Uterus (tissue), 4 donors: ENCODE measurements around the gene HCFC1. TPM values are rescaled to one million over a fixed set of nuclear protein-coding genes. Genes with fewer than 3 reads are reported as not detected.

Experiments
- DNase-seq, 2 donors: peaks; one replicate each; pipeline ENCODE4 v3.0.0-alpha.2; 2019 to 2020
- H3K27ac ChIP-seq, 2 donors: fragments of 200-600 bp; sonication (generic); 1 replicate in 1 of 2; 2 replicates in 1 of 2; pipeline ENCODE4 v1.5.1; 2016 to 2018
- H3K27me3 ChIP-seq, 2 donors: fragments of 200-600 bp; sonication (generic); one replicate each; pipeline ENCODE4 v1.5.1; 2018 to 2019; ENCODE audit warnings: control low read depth in 1 of 2
- H3K36me3 ChIP-seq, 2 donors: fragments of 200-600 bp; sonication (generic); one replicate each; pipeline ENCODE4 v1.5.1; 2019; ENCODE audit warnings: control low read depth in 1 of 2
- H3K4me1 ChIP-seq, 2 donors: fragments of 200-600 bp; sonication (generic); one replicate each; pipeline ENCODE4 v1.5.1; 2018 to 2019; ENCODE audit warnings: control low read depth in 1 of 2
- H3K4me3 ChIP-seq, 2 donors: fragments of 200-600 bp; sonication (generic); 1 replicate in 1 of 2; 2 replicates in 1 of 2; pipeline ENCODE4 v1.5.1; 2018 to 2019; ENCODE audit warnings: mild to moderate bottlenecking in 1 of 2
- H3K9me3 ChIP-seq, 2 donors: fragments of 200-600 bp; sonication (generic); one replicate each; pipeline ENCODE4 v1.5.1; 2019; ENCODE audit warnings: control low read depth in 1 of 2
- POLR2A ChIP-seq, 2 donors: fragments of 450-650 bp; IDR thresholded peaks; one replicate each; pipeline ENCODE4 v1.6.1; 2016; ENCODE audit warnings: antibody characterized with exemption in 2 of 2, mild to moderate bottlenecking in 1 of 2, moderate library complexity in 1 of 2
- intact Hi-C: fragments of 100-400 bp; cut with DNase I; formaldehyde crosslinking; loops from one replicate; pipeline ENCODE4 v1.15.1; 2023; ENCODE audit warnings: low total_unique reads
- total RNA-seq, 4 donors: library from RNA; depleted of rRNA in 3 of 4; stranded (reverse); fragments of >200 nt in 3 of 4; gene quantifications; one replicate each; pipeline versions ENCODE4 v1.1.0 to v1.2.4, GENCODE V29; 2014 to 2023
- TF ChIP-seq, protein P1 (sequence below), 4 experiments: fragments of 200-600 bp in 2 of 4; fragments of 450-650 bp in 2 of 4; sonication (generic) in 2 of 4; IDR thresholded peaks; one replicate each; pipeline ENCODE4 v1.5.1; 2016 to 2019; ENCODE audit warnings: antibody characterized with exemption in 4 of 4, mild to moderate bottlenecking in 2 of 4, moderate library complexity in 1 of 4
- donor health status: DM: yes; HTN: yes; CAD: no.

The HCFC1 gene
- total RNA-seq, 4 donors from 2014 or later: 20.9 to 65.7 (median 37.3) TPM

DNA sequence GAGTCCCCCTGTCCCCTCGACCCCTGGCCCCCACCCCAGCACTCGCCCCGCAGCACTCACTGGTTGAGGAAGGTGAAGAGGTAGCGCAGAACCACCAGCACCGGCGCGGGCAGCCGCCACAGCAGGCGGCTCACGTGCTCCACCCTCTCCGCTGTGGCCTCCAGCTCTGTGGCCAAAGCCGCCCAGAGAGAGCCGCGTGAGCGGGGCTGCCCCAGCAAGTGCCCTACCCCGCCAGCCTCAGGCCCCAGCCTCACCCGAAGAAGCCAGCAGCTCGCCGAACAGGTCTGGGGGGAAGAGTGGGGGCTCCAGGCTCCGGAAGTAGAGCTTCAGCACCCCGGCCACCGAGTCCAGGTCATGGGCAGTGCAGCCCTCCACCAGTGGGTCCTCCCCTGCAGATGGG is 61.2 kb downstream of the HCFC1 start:
- H3K27me3 ChIP-seq: no peaks in the 10 kb centered on the region

DNA sequence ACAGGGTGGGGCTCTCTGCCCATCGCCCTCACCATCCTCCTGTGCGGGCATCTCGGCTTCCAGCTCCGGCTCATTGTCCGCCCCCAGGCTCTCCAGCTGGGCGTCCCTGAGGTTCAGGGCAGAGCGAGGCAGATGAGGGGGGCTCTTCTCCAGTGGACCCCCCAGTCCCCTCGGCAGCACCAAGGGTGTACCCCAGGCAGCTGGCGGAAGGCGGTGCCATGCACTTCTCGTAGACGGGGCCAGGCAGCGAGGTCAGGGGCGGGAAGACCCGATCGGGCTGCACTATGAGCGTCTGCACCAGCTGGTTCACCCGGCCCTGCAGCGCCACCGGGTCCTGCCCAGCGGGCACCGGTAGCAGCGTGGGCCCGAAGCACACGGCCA is 61.6 kb downstream of the HCFC1 start:
- TF ChIP-seq, protein P1, sequence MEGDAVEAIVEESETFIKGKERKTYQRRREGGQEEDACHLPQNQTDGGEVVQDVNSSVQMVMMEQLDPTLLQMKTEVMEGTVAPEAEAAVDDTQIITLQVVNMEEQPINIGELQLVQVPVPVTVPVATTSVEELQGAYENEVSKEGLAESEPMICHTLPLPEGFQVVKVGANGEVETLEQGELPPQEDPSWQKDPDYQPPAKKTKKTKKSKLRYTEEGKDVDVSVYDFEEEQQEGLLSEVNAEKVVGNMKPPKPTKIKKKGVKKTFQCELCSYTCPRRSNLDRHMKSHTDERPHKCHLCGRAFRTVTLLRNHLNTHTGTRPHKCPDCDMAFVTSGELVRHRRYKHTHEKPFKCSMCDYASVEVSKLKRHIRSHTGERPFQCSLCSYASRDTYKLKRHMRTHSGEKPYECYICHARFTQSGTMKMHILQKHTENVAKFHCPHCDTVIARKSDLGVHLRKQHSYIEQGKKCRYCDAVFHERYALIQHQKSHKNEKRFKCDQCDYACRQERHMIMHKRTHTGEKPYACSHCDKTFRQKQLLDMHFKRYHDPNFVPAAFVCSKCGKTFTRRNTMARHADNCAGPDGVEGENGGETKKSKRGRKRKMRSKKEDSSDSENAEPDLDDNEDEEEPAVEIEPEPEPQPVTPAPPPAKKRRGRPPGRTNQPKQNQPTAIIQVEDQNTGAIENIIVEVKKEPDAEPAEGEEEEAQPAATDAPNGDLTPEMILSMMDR (IDR thresholded peaks at IDR 0.05): no peak
- intact Hi-C loops: no loop called here
- DNase-seq: no peak
- H3K27me3 ChIP-seq: no peaks in the 10 kb centered on the region
- H3K4me1 ChIP-seq: no peaks in the 10 kb centered on the region
- H3K4me3 ChIP-seq: no peak overlapping the region
- H3K27ac ChIP-seq: no peak overlapping the region
- H3K9me3 ChIP-seq: no peaks in the 10 kb centered on the region
- H3K36me3 ChIP-seq: no peaks in the 10 kb centered on the region

More for the DNA sequence above, 61.2 kb downstream of the HCFC1 start:
- intact Hi-C loops: no loop called here
- TF ChIP-seq, protein P1 (IDR thresholded peaks at IDR 0.05): no peak
- no peak for TF ChIP-seq POLR2A (IDR thresholded peaks at IDR 0.05)
- no peak for DNase-seq
- Histone ChIP-seq H3K4me1 (no peaks in the 10 kb centered on the region), H3K27ac (no peak overlapping the region), H3K36me3 (no peaks in the 10 kb centered on the region), H3K4me3 (no peak overlapping the region), H3K9me3 (no peaks in the 10 kb centered on the region)

DNA sequence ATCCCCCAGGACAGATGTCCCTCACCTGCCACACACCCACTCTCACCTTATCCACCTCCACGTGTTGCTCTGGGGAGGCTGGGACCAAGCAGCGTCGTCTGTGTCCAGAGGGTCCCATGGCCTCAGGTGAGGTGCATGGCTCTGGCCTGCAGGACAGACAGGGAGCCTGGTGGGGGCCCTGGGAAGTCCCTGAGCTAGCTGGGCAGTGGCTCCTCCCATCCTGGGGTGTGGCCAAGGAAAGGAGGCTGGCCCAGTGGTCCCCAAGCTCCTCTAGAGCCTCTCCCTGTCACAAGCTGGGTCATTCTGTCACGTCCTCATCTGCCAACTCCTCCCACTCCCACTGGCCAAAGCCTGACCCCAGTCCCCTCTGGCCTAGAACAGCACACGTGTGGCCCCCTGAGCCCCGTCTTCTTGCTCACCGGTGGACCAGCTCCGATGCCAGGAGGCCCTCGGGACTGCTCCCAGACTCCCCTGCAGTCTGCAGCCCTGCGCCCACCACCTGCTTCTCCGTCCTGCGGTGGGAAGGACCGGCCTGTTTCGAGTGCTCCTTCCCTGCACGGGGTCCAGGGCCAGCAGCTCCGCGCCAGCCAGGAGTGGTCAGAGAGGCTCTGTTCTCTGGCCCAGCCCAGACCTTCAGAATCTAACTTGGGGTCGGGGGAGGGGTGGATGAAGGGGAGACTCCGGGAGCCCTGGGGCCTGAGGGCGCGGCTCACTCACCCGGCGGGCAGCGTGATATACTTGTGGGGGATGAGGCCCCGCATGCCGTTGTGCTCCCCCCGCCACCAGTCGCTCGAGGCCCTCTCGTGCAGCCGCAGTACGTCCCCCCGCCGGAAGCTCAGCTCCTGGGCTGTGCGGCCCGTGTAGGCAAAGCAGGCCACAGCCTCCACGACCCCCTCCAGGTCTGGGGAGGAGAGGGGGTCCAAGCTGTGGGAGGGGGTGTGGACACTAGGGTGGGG is 62.3 kb downstream of the HCFC1 start:
- no peaks in the 10 kb centered on the region for H3K27me3 ChIP-seq
- no peak for DNase-seq
- H3K9me3 ChIP-seq: no peaks in the 10 kb centered on the region
- TF ChIP-seq, protein P1 (IDR thresholded peaks at IDR 0.05): no peak
- no peak for TF ChIP-seq POLR2A (IDR thresholded peaks at IDR 0.05)
- intact Hi-C loops: no loop called here
- no peaks in the 10 kb centered on the region for H3K4me1 ChIP-seq
- no peaks in the 10 kb centered on the region for H3K36me3 ChIP-seq
- no peak overlapping the region for H3K4me3 ChIP-seq
- no peak overlapping the region for H3K27ac ChIP-seq

DNA sequence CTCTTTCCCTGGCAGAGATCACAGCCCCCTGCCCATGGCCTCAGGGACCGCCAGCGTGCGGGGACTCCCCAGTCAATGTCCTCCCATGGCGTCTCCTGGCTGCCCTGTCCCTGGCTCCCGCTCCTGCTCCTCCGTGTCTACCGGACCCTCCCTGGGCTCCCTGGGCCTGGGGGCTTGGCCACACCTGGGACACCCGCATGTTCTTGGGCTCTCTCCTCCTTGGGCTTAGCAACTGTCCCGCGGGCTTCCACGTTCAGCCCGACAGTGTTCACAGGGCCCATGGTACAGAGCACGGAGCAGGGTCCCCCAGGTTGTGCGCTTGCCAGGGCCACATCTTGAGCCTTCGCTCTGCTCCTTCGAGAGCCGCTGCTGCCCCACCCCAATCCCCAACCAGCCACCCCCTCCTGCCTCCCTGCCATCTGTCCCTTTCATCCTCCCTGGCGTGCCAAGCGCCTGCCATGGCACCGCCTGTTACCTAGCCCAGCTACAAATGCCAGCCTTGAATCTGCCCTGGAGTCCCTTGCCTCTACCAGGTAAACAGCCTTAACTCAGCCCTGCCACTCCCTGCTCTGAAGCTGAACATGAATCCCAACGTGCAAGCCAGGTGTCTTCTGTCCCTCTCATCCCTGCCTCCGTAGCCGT is 63.3 kb downstream of the HCFC1 start:
- H3K4me3 ChIP-seq: no peak overlapping the region
- no peaks in the 10 kb centered on the region for H3K36me3 ChIP-seq
- H3K4me1 ChIP-seq: no peaks in the 10 kb centered on the region
- H3K9me3 ChIP-seq: no peaks in the 10 kb centered on the region
- TF ChIP-seq, protein P1 (IDR thresholded peaks at IDR 0.05): no peak
- no peak for TF ChIP-seq POLR2A (IDR thresholded peaks at IDR 0.05)
- H3K27ac ChIP-seq: no peak overlapping the region
- intact Hi-C loops: no loop called here
- no peak for DNase-seq
- H3K27me3 ChIP-seq: no peaks in the 10 kb centered on the region

DNA sequence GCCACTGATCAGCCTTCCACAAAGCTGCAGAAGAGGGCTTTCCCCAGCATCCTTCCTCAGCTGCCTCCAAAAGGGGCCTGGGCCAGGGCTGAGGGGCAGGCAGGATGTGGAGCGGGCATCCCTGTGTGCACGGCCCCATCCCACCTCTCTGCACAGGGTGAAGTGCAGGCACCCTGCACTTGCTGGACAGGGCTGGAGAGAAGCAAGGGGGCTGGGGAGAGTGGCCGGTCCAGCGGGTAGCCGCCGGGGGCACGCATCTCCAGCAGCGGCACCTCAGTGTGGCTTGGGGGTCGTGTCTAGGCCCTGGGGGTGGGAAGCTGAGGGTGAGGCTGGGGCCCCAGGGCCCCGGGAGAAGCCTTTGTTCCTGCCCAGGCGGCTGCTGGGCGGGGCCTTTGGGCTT is 64.2 kb downstream of the HCFC1 start:
- H3K4me3 ChIP-seq: no peak overlapping the region
- intact Hi-C loops: no loop called here
- no peaks in the 10 kb centered on the region for H3K36me3 ChIP-seq
- H3K4me1 ChIP-seq: no peaks in the 10 kb centered on the region
- TF ChIP-seq, protein P1 (IDR thresholded peaks at IDR 0.05): no peak
- TF ChIP-seq POLR2A (IDR thresholded peaks at IDR 0.05): no peak
- H3K27ac ChIP-seq: no peak overlapping the region
- no peaks in the 10 kb centered on the region for H3K27me3 ChIP-seq
- H3K9me3 ChIP-seq: no peaks in the 10 kb centered on the region
- DNase-seq: no peak
